GM21360 (cell line): ENCODE data around the gene ADARB2.
"Not testable (repeated sequence)": the region's sequence is repeated elsewhere in the genome, so short reads cannot be mapped to it uniquely, and the experiment has no call there.

Experiments used
- ATAC-seq: cut with Tn5 transposase; IDR thresholded peaks from one replicate; pipeline ENCODE4 v1.9.1; 2021; ENCODE audit warnings: mild to moderate bottlenecking, moderate library complexity; ENCODE audit not compliant: unreplicated experiment

The ADARB2 gene

DNA sequence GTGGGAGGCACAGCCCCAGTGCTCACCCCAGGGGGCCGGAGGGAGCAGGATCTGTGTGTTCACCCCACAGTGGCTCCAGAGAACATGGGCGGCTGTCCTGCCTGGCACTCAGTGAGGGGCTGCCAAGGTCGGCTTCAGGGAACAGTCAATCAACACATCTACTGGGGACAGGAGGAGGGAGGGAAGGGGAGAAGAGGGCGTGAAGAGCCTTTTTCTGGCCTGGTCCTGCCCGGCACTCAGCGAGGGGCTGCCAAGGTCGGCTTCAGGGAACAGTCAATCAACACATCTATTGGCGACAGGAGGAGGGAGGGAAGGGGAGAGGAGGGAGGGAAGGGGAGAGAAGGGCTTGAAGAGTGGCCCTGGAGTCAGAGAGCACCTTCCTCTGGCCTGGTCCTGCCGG is 184.9 kb downstream of the ADARB2 start:
- no peak for ATAC-seq

DNA sequence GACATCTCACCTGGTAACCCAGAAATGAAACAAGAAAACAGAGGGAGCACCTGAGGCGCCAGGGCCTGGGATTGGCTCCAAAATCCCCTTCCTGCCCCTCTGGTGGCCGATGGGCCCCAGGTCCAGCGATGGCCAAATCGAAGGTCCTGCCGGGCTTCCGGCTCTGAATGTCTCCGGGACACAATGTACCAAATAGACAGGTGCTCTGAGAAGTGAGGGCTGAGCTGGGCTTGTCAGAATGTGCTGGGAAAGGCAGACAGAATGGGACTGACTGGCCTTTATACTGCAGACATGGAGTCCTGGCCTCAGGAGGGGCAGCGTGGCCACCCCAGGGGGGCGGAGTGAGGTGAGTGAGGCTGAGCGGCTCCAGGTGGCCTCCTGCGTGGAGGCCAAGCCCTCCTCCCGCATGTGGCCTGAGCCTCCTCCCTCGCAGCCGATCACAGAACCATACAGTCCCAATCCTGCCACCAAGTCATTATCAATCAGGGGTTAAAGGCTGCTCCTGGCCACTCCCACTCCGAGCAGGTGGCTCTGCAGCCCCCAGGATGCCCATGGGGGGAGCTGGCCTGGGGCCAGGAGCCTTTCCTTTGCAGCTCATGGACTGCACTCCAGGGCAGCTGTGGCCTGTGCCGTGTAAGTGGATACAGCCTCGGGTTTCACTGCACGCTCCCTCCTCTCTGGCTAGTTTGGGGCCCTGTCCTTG is 185.5 kb downstream of the ADARB2 start:
- no peak for ATAC-seq

GRCh38 chr10:1550616-1551015 is 186.7 kb downstream of the ADARB2 start:
- no peak for ATAC-seq

GRCh38 chr10:1550291-1550595 is 187.1 kb downstream of the ADARB2 start:
- no peak for ATAC-seq

DNA sequence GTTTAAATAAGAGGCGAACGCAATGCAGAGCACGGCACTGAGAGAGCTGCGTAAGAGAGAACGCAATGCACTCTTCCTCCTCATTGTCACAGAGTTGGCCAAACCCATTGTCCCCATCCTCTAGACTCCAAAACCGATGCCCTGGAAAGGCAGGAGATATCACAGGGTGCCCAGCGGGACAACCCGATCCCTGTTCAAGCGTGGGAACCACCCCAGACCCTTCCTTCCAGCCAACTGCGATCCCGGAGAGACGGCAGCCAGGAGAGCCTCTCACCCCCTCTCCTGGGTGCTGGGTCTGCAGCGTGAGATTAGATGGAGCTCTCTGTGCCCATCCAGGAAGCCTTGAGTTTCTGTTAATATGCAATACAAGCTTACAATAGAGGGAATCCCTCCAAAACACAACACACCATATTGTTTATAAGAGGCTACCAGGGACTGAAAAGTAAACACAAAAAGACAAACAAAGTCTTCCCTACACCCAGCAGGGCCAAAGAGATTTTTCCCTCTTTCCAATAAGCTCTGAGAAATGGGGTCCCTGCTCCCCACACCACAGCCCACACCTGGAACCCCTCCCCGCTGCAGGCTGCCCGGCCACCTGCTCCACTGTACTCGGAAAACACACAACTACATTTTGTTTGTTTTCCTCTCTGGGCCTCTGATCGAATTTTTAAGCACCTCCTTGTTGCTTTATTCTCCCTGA is 187.6 kb downstream of the ADARB2 start:
- ATAC-seq, result no peak

DNA sequence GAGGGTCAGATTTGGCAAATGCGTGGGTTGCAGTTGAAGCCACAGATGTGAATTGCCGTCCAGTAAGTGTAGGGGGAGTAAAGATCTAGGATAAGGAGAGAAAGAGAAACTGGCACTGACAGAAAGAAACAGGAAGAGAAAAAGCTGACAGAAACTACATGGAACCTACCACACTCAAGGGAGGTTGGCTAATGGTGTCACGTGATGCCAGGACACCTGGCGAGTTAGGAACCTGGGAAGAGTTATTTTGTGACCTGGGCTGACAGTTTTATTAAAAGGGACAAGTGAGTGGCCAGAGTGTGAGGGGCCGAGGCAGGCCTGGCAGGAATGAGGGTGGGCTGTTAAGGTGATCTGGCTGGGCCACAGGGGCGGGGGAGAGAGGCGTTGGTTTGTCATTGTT is 188.7 kb downstream of the ADARB2 start:
- no peak for ATAC-seq

GRCh38 chr10:1548146-1548545 is 189.2 kb downstream of the ADARB2 start:
- ATAC-seq, result no peak

- no peak for ATAC-seq
Measured at GRCh38 chr10:1546431-1547110, 190.8 kb downstream of the ADARB2 start.

GRCh38 chr10:1545524-1545923 is 191.8 kb downstream of the ADARB2 start:
- no peak for ATAC-seq

- no peak for ATAC-seq
Measured at GRCh38 chr10:1544929-1545328, 192.4 kb downstream of the ADARB2 start.

DNA sequence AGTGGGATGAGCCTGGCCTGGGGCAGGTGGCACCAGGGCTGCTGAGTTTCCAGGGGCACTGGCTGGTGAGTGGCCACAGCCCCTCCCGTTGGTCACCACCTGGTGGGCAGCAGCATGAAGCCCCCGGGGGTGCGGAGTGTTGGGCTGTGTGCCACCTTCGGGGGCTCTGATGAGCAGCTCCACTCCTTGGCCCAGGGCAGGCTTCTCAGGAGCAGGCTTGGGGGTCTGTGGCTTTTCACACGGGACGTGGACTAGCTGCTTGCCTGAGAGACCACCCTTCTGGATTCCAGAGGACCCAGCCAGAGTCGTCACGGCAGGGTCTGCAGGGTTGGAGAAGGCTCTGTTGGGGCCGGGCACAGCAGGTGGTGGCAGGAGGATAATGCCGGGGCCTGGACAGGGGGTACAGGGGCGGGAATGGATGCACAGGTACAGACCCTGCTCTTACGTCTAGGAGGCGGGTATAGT is 193.1 kb downstream of the ADARB2 start:
- no peak for ATAC-seq

DNA sequence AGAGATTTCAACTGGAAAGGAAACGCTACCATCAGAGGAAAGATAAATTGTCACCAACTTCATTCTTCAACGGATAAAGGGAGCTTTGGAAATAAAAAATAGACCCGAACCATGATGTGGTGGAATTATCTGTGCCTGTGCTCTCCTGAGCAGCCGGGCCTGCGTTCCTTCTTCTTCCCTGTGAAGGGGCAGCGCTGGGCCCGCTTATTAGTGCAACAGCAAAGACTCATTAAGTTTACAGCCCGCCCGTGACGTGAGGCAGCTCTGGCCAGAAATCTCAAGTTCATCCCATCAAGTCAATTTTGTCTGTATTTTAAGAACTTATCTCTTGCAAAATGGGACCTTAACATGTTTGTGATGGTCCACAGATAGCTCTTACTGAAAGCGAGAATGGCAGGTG is 193.7 kb downstream of the ADARB2 start:
- no peak for ATAC-seq

DNA sequence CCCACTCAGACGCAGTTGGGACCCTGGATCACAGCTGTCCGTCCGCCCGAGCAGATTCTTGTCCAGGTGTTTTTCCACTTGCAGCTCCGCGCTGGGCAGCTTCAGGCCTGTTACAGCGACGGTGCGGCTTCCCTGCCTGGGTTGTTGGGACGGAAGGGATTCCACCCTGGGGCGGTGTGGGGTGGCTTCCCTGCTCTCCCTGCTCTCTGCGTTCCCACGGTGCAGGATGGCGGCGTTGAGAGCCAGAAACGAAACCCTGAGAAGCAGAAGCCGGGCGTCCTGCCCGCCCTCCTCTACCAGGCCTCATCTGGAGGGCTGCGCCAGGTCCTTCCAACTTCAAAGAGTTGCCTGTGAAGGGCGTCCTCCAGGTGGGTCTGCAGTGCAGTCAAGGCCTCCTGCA is 194.4 kb downstream of the ADARB2 start:
- ATAC-seq, result no peak

GRCh38 chr10:1540144-1540543 is 197.2 kb downstream of the ADARB2 start:
- ATAC-seq, result no peak

DNA sequence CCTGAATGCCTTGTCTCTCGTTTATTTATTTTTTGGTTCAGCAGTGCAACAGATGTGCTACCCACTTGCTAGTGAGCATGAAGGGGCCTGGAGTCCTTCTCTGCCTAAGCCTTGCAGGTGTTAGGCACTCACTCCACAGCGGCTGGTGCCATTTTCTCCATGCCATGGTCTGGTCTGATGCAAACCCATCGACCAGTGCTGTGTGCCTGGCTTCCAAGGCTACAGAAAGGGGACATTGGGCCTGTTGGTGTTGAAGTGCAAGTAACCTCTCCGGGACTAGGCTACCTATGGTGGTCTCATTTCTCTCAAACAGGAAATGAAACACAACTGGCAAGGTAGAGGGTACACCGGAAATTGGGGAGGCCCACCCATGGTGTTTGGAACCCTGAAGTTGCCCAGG is 198.1 kb downstream of the ADARB2 start:
- ATAC-seq, result no peak

DNA sequence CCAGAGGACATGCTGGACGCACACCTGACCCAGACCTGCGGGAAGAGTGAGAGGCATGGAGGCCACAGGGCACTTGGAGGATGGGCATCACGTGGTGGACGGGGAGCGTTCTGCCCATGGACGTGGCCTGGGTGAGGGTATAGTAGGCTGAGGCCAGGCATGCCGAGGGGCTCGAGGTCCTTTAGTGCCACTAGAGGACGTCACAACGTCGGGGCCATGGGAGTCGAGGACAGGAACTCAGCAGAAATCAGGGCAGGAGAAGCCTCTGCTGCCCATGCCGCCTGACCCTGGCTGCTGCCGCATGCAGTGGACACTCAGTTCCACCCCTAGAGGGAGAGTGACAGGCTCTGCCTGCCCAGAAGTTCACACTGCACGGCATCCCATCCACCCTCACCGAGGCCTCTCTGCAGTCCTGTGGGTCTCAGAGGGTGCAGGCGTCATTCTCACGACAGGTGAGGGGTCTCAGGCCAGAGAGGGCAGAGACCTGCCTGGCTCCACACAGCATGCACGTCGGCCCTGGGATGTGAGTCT is 198.7 kb downstream of the ADARB2 start:
- ATAC-seq, result no peak

- no peak for ATAC-seq
Measured at GRCh38 chr10:1538121-1538520, 199.2 kb downstream of the ADARB2 start.

- ATAC-seq, result not testable (repeated sequence)
Measured at GRCh38 chr10:1537449-1537848, 199.9 kb downstream of the ADARB2 start.

DNA sequence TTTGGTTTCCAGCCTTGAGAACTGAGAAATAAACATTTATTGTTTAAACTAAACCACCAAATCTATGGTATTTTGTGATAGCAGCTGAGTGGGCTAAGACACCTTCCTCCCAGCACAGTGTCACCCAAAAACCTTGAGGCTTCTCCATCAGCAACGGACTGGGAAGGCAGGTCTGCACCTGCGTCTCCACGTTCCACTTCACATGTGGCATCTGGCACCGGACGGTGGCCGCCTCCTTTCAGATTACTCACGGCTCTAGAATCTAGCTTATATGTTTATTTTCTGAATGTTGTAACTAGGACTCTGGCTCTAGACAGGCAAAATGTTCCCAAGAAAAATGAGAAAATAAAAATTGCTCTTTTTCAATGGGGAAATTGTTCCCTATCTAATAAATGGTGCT is 201.0 kb downstream of the ADARB2 start:
- no peak for ATAC-seq

DNA sequence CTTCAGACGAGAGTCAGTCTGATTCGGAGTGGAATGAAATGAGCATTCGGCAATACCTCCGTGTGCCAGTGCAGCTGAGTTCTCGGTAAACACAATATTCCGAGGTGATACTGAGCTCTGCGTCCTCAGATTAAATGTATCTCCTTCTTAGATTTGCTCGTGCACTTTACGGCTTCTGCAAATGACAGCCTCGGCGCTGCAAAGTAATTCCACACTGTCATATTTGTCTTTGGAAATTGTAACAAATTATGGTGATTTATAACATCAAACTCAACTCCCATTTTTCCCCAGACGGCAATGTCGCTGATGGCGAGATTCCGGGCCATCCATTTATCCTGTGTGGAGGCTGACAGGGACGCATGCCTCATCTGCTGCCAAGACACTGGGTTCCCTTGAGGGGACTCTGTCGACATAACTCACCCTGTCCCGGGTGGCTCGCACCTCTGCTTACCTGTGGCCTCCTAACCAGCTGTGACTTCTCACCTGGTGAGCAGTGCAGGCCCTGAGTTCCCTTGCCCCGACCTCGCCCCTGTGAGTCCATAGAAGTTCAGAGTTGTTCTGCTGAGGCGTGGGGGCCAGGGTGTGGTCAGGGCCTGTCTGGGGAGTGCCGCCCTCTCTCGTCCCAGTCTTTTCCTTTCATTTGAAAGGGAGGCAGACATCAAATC is 201.9 kb downstream of the ADARB2 start:
- ATAC-seq, result no peak

- no peak for ATAC-seq
Measured at GRCh38 chr10:1534820-1535219, 202.5 kb downstream of the ADARB2 start.
